H1 (cell line): ENCODE measurements around the gene ALKBH1. TPM values are rescaled to one million over a fixed set of nuclear protein-coding genes. Genes with fewer than 3 reads are reported as not detected.
"Not testable (repeated sequence)": the region's sequence is repeated elsewhere in the genome, so short reads cannot be mapped to it uniquely, and the experiment has no call there.

ENCODE experiments used
- CTCF ChIA-PET: fragments of 300-600 bp; sonication (Branson Sonifier 250); formaldehyde crosslinking; loops from one replicate; lab custom pipeline; 2021; ENCODE audit not compliant: partially characterized antibody; lab: Charles Lee
- POLR2A ChIA-PET: fragments of 300-600 bp; sonication (Branson Sonifier 250); formaldehyde crosslinking; loops from one replicate; lab custom pipeline; 2021; ENCODE audit warnings: inconsistent platforms; ENCODE audit not compliant: partially characterized antibody; lab: Charles Lee
- DNase-seq, 2 experiments: peaks; one replicate each; pipeline versions ENCODE4 v3.0.0 to v3.0.0-alpha.2; 2010 to 2022; ENCODE audit warnings: low spot score in 2 of 2, low read depth in 1 of 2, mixed read lengths in 1 of 2
- FAIRE-seq: peaks from 2 replicates; lab custom pipeline; 2011; peaks lifted over from hg19 to GRCh38; lab: Jason Lieb, UNC
- H2AFZ ChIP-seq: 2 replicates; pipeline ENCODE4 v1.8.1; 2012; ENCODE audit warnings: low read length, inconsistent platforms
- H2AK5ac ChIP-seq: 2 replicates; pipeline ENCODE4 v1.6.1; 2013; ENCODE audit warnings: low read depth, low read length
- H2BK120ac ChIP-seq: replicated peaks from 2 replicates; pipeline ENCODE3; 2013; ENCODE audit warnings: low read depth, low read length, inconsistent platforms
- H2BK12ac ChIP-seq: 2 replicates; pipeline ENCODE4 v1.6.1; 2013; ENCODE audit warnings: low read depth, low read length
- H2BK15ac ChIP-seq: 2 replicates; pipeline ENCODE4 v1.6.1; 2013; ENCODE audit warnings: low read length
- H2BK20ac ChIP-seq: 2 replicates; pipeline ENCODE4 v1.6.1; 2013; ENCODE audit warnings: low read length
- H2BK5ac ChIP-seq: 2 replicates; pipeline ENCODE4 v1.6.1; 2013; ENCODE audit warnings: low read depth, low read length
- H3K14ac ChIP-seq: 2 replicates; pipeline ENCODE4 v1.6.1; 2013; ENCODE audit warnings: inconsistent platforms; ENCODE audit not compliant: insufficient read length
- H3K18ac ChIP-seq: 2 replicates; pipeline ENCODE4 v1.6.1; 2013; ENCODE audit warnings: low read length; ENCODE audit errors: extremely low read depth
- H3K23ac ChIP-seq: 2 replicates; pipeline ENCODE4 v1.6.1; 2013; ENCODE audit warnings: inconsistent platforms; ENCODE audit not compliant: insufficient read length
- H3K23me2 ChIP-seq: 2 replicates; pipeline ENCODE4 v1.6.1; 2013; ENCODE audit warnings: low read depth, low read length
- H3K27ac ChIP-seq: 2 replicates; pipeline ENCODE4 v1.6.1; 2011; ENCODE audit warnings: low read depth, low read length, inconsistent platforms
- H3K27me3 ChIP-seq, 4 experiments: replicated peaks in 1 of 4; 1 replicate in 1 of 4; 2 replicates in 3 of 4; pipeline versions ENCODE4 v1.6.1 to v1.8.1; 2011 to 2013; ENCODE audit warnings: low read length in 3 of 4, mild to moderate bottlenecking in 3 of 4, inconsistent platforms in 2 of 4, mixed read lengths in 2 of 4, moderate library complexity in 1 of 4; ENCODE audit not compliant: control insufficient read depth in 3 of 4, insufficient read depth in 3 of 4; ENCODE audit errors: extremely low read depth in 1 of 4
- H3K36me3 ChIP-seq, 4 experiments: 2 replicates each; pipeline versions ENCODE4 v1.6.1 to v1.8.1; 2011 to 2013; ENCODE audit warnings: mild to moderate bottlenecking in 4 of 4, low read length in 3 of 4, moderate library complexity in 2 of 4, control low read depth in 1 of 4, inconsistent platforms in 1 of 4; ENCODE audit not compliant: insufficient read depth in 4 of 4, control insufficient read depth in 2 of 4
- H3K4ac ChIP-seq: replicated peaks from 2 replicates; pipeline ENCODE3; 2013; ENCODE audit warnings: low read length, low read depth, mixed read lengths, inconsistent platforms; ENCODE audit not compliant: insufficient read length
- H3K4me1 ChIP-seq, 4 experiments: replicated peaks in 1 of 4; 1 replicate in 1 of 4; 2 replicates in 3 of 4; pipeline versions ENCODE4 v1.6.1 to v1.8.1; 2011 to 2013; ENCODE audit warnings: low read length in 3 of 4, inconsistent platforms in 2 of 4, mixed read lengths in 1 of 4; ENCODE audit not compliant: insufficient read depth in 4 of 4, control insufficient read depth in 3 of 4
- H3K4me2 ChIP-seq, 2 experiments: 2 replicates each; pipeline versions ENCODE4 v1.6.1 to v1.8.1; 2011 to 2013; ENCODE audit warnings: low read depth in 2 of 2, low read length in 2 of 2, control low read depth in 1 of 2, inconsistent platforms in 1 of 2, mild to moderate bottlenecking in 1 of 2; ENCODE audit not compliant: insufficient read depth in 1 of 2
- H3K4me3 ChIP-seq, 4 experiments: fragments of 200-600, 300-600 bp in 1 of 4; sonication (generic), shearing (Covaris generic), sonication (Bioruptor Twin) in 1 of 4; 2 replicates each; pipeline versions ENCODE4 v1.5.1 to v1.8.1; 2011 to 2016; ENCODE audit warnings: low read length in 4 of 4, low read depth in 3 of 4, control low read depth in 2 of 4, inconsistent platforms in 2 of 4, mild to moderate bottlenecking in 2 of 4, mixed read lengths in 1 of 4, moderate library complexity in 1 of 4; ENCODE audit not compliant: insufficient read depth in 2 of 4; ENCODE audit errors: extremely low read depth in 1 of 4
- H3K56ac ChIP-seq: replicated peaks from 2 replicates; pipeline ENCODE3; 2013; ENCODE audit warnings: low read depth, mild to moderate bottlenecking, mixed read lengths, low read length, inconsistent platforms; ENCODE audit not compliant: insufficient read length
- H3K79me1 ChIP-seq: 2 replicates; pipeline ENCODE4 v1.6.1; 2013; ENCODE audit warnings: low read depth, low read length, control low read depth
- H3K79me2 ChIP-seq, 2 experiments: 2 replicates each; pipeline versions ENCODE4 v1.6.1 to v1.8.1; 2012 to 2013; ENCODE audit warnings: low read length in 2 of 2, mild to moderate bottlenecking in 2 of 2, inconsistent platforms in 1 of 2; ENCODE audit not compliant: insufficient read depth in 2 of 2, control insufficient read depth in 1 of 2
- H3K9ac ChIP-seq, 4 experiments: replicated peaks in 1 of 4; 1 replicate in 1 of 4; 2 replicates in 3 of 4; pipeline versions ENCODE4 v1.6.1 to v1.8.1; 2011 to 2013; ENCODE audit warnings: low read depth in 3 of 4, low read length in 3 of 4, control low read depth in 2 of 4, mild to moderate bottlenecking in 2 of 4, moderate library complexity in 2 of 4, inconsistent platforms in 1 of 4; ENCODE audit errors: extremely low read depth in 1 of 4
- H3K9me3 ChIP-seq, 2 experiments: 2 replicates each; pipeline versions ENCODE4 v1.6.1 to v1.8.1; 2012 to 2013; ENCODE audit warnings: mild to moderate bottlenecking in 2 of 2, moderate library complexity in 2 of 2, control low read depth in 1 of 2, inconsistent platforms in 1 of 2, low read depth in 1 of 2, low read length in 1 of 2, mixed read lengths in 1 of 2; ENCODE audit not compliant: insufficient read depth in 2 of 2
- H4K20me1 ChIP-seq, 2 experiments: replicated peaks in 1 of 2; 2 replicates each; pipeline versions ENCODE3 to v1.8.1; 2011 to 2013; ENCODE audit warnings: inconsistent platforms in 2 of 2, low read length in 2 of 2, mild to moderate bottlenecking in 1 of 2; ENCODE audit not compliant: insufficient read depth in 2 of 2, control insufficient read depth in 1 of 2
- H4K5ac ChIP-seq: 2 replicates; pipeline ENCODE4 v1.6.1; 2013; ENCODE audit warnings: low read length, low read depth, mixed read lengths, inconsistent platforms; ENCODE audit not compliant: insufficient read length
- H4K8ac ChIP-seq: 2 replicates; pipeline ENCODE4 v1.8.0; 2013; ENCODE audit warnings: mild to moderate bottlenecking, moderate library complexity, low read length, inconsistent platforms; ENCODE audit not compliant: insufficient read depth; ENCODE audit errors: extremely low read depth
- H4K91ac ChIP-seq: replicated peaks from 2 replicates; pipeline ENCODE3; 2013; ENCODE audit warnings: low read length, mixed read lengths, inconsistent platforms; ENCODE audit not compliant: insufficient read length
- WGBS, 2 experiments: shearing (Covaris generic) in 1 of 2; methylation state at CpG; one replicate each; pipeline versions ENCODE4 v1.1.6 to v1.1.7; 2013 to 2015; ENCODE audit warnings: low lambda C conversion rate in 2 of 2, mixed read lengths in 2 of 2, inconsistent platforms in 1 of 2, low coverage in 1 of 2, missing lambda C conversion rate in 1 of 2; ENCODE audit not compliant: insufficient replicate concordance in 2 of 2, insufficient coverage in 1 of 2, insufficient read length in 1 of 2; ENCODE audit errors: extremely low coverage in 1 of 2, missing lambda C conversion rate in 1 of 2; 5-methylcytosine and 5-hydroxymethylcytosine counted together
- polyA plus RNA-seq, 7 experiments: library from polyadenylated mRNA; depleted of rRNA in 3 of 7; stranded (reverse) in 5 of 7; unstranded in 2 of 7; fragments of >200 nt in 5 of 7; fragments of 200-250 nt in 2 of 7; gene quantifications; 1 replicate in 5 of 7; 2 replicates in 1 of 7; 4 replicates in 1 of 7; pipeline versions ENCODE4 v1.2.1 to v1.2.3, GENCODE V29; 2011 to 2013; ENCODE audit warnings: missing spikeins in 2 of 7, mixed read lengths in 2 of 7
- total RNA-seq: library from RNA; stranded (reverse); fragmentation: NEBNext Ultra II Directional; extraction: Animal tissue kit (Norgen Biotek cat#: 25700); gene quantifications from 2 replicates; pipeline ENCODE4 v1.2.1, GENCODE V29; 2021

Gene ALKBH1
- total and polyA plus RNA-seq, 2 of the 8 experiments (the other 6 are each of a cell fraction or from before 2014, with no cell fraction given), result 14.3 to 20.0 TPM

- POLR2A ChIA-PET, result interaction anchor here (1.2 kb wide), 1 partner anchor 13 kb away, joined by 4 read pairs; the partner anchor contains the start of gene SNW1
- H3K27me3 ChIP-seq, H2BK20ac ChIP-seq, H3K4me3 ChIP-seq, H4K91ac ChIP-seq, FAIRE-seq, H2AK5ac ChIP-seq, H3K79me2 ChIP-seq, H3K56ac ChIP-seq, H3K9me3 ChIP-seq, H3K27ac ChIP-seq, H2BK120ac ChIP-seq, H3K18ac ChIP-seq, H3K23ac ChIP-seq, H2BK5ac ChIP-seq, H3K4me2 ChIP-seq, H2BK15ac ChIP-seq, DNase-seq, H3K23me2 ChIP-seq, CTCF ChIA-PET, H3K79me1 ChIP-seq, H2AFZ ChIP-seq, H4K8ac ChIP-seq, H3K9ac ChIP-seq, H4K20me1 ChIP-seq, H2BK12ac ChIP-seq, H3K4me1 ChIP-seq, H4K5ac ChIP-seq, H3K4ac ChIP-seq, H3K14ac ChIP-seq: not testable (repeated sequence)
- WGBS, 2 experiments, result 92% methylated on average over 4 of the region's 33 CpGs; no CpG with 5 or more reads in 1 of the 2 experiments
- H3K36me3 ChIP-seq, result peaks cover 9 to 64% (median 45%) of the 10 kb centered on the region in 4 experiments
These were observed 39.6 kb upstream of the ALKBH1 start for GRCh38 chr14:77747425-77747824.
